GM12891 (cell line): ENCODE results near the gene EPS8.

ENCODE experiments used
- PAX5 ChIP-seq: IDR thresholded peaks from 2 replicates; pipeline ENCODE4 v1.6.1; 2011; ENCODE audit warnings: low read length, moderate library complexity, mild to moderate bottlenecking; ENCODE audit not compliant: insufficient read depth, severe bottlenecking
- POLR2A ChIP-seq: IDR thresholded peaks from 2 replicates; pipeline ENCODE4 v1.6.1; 2011; ENCODE audit warnings: low read depth, low read length, control low read depth
- POLR2AphosphoS5 ChIP-seq: IDR thresholded peaks from 2 replicates; pipeline ENCODE4 v1.6.1; 2011; ENCODE audit warnings: low read depth, low read length, control low read depth
- SPI1 ChIP-seq: IDR thresholded peaks from 2 replicates; pipeline ENCODE4 v1.6.1; 2011; ENCODE audit warnings: low read depth, low read length, control low read depth

DNA sequence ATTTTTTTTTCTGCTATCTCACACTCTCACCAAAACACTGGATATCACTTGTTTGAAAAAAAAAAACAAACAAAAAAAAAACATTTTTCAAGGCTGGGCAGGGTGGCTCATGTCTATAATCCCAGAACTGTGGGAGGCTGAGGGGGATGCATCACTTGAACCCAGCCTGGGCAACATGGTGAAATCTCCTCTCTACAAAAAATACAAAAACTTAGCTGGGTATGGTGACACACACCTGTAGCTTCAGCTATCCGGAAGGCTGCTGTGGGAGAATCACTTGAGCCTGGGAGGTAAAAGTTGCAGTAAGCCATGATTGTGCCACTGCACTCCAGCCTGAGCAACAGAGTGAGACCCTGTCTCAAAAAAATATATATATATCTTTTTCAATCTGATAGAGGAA lies 66.2 kb downstream of the EPS8 start:
- TF ChIP-seq POLR2A, result no peak
- TF ChIP-seq POLR2AphosphoS5, result no peak
- TF ChIP-seq SPI1, result no peak
- TF ChIP-seq PAX5, result no peak
